GM18867 (cell line): Measurements from ENCODE around the gene SLC5A4.
A peak's percentile ranks its signal among the peaks of the same experiment; 100 is the strongest.

Experiments
- ATAC-seq: cut with Tn5 transposase; IDR thresholded peaks from one replicate; pipeline ENCODE4 v1.9.1; 2021; ENCODE audit warnings: mild to moderate bottlenecking, moderate library complexity; ENCODE audit not compliant: unreplicated experiment

SLC5A4 gene

GRCh38 chr22:32233091-32233490, 22.1 kb downstream of the SLC5A4 start:
- no peak for ATAC-seq

- ATAC-seq = no peak
These were observed 22.8 kb downstream of the SLC5A4 start for GRCh38 chr22:32232191-32232830.

GRCh38 chr22:32226326-32227104, 28.6 kb downstream of the SLC5A4 start:
- no peak for ATAC-seq

GRCh38 chr22:32222991-32223390, 32.2 kb downstream of the SLC5A4 start:
- no peak for ATAC-seq

- no peak for ATAC-seq
These were observed 36.1 kb downstream of the SLC5A4 start for GRCh38 chr22:32219026-32219425.

- ATAC-seq = no peak
These were observed 36.7 kb downstream of the SLC5A4 start for GRCh38 chr22:32218470-32218869.

- ATAC-seq = no peak
These were observed 37.7 kb downstream of the SLC5A4 start for GRCh38 chr22:32217465-32217864.

- ATAC-seq = no peak
These were observed 38.2 kb downstream of the SLC5A4 start for GRCh38 chr22:32216911-32217310.

- ATAC-seq = no peak
These were observed 44.1 kb downstream of the SLC5A4 start for GRCh38 chr22:32211011-32211410.

- ATAC-seq = no peak
These were observed 46.5 kb downstream of the SLC5A4 start for GRCh38 chr22:32208681-32209080.

GRCh38 chr22:32207971-32208480, 47.1 kb downstream of the SLC5A4 start:
- ATAC-seq = no peak

GRCh38 chr22:32206774-32207758, 48.1 kb downstream of the SLC5A4 start:
- no peak for ATAC-seq

GRCh38 chr22:32205974-32206773, 49.0 kb downstream of the SLC5A4 start:
- ATAC-seq = no peak

- peak; percentile 42 for ATAC-seq
These were observed 50.1 kb downstream of the SLC5A4 start, which contains the start of gene RFPL2 for GRCh38 chr22:32204856-32205722. TSS of gene RFPL2 (minus strand) at chr22:32205073. CDS start at chr22:32202451, 2,622 bp downstream.

GRCh38 chr22:32204040-32204855, 50.9 kb downstream of the SLC5A4 start:
- no peak for ATAC-seq

GRCh38 chr22:32203181-32204039, 51.7 kb downstream of the SLC5A4 start:
- no peak for ATAC-seq

GRCh38 chr22:32202539-32203180, 52.5 kb downstream of the SLC5A4 start:
- no peak for ATAC-seq
